IPS DF 4.7 (cell line): ENCODE measurements around the gene CACNA1A.
"Not testable (repeated sequence)": the region's sequence is repeated elsewhere in the genome, so short reads cannot be mapped to it uniquely, and the experiment has no call there.

Source experiments
- DNase-seq: peaks from one replicate; pipeline ENCODE4 v3.0.0-alpha.2; 2013; ENCODE audit warnings: low spot score; ENCODE audit errors: extremely low read depth

CACNA1A gene

GRCh38 chr19:13366529-13367143 is 139.6 kb downstream of the CACNA1A start:
- peak; percentile 7 for DNase-seq

GRCh38 chr19:13363954-13364353 is 142.3 kb downstream of the CACNA1A start:
- no peak for DNase-seq

- DNase-seq = no peak
These were observed 143.0 kb downstream of the CACNA1A start for GRCh38 chr19:13363245-13363644.

- DNase-seq = no peak
These were observed 143.6 kb downstream of the CACNA1A start for GRCh38 chr19:13362668-13363067.

- not testable (repeated sequence) for DNase-seq
These were observed 144.6 kb downstream of the CACNA1A start for GRCh38 chr19:13361726-13362125.

- DNase-seq = no peak
These were observed 149.5 kb downstream of the CACNA1A start for GRCh38 chr19:13356686-13357280.

- no peak for DNase-seq
These were observed 150.1 kb downstream of the CACNA1A start for GRCh38 chr19:13356185-13356584.

GRCh38 chr19:13355356-13355755 is 150.9 kb downstream of the CACNA1A start:
- DNase-seq = no peak

GRCh38 chr19:13353625-13354024 is 152.7 kb downstream of the CACNA1A start:
- no peak for DNase-seq

GRCh38 chr19:13350759-13351158 is 155.5 kb downstream of the CACNA1A start:
- DNase-seq = no peak

- DNase-seq = no peak
These were observed 156.2 kb downstream of the CACNA1A start for GRCh38 chr19:13350072-13350471.

GRCh38 chr19:13347367-13347766 is 158.9 kb downstream of the CACNA1A start:
- DNase-seq = no peak

GRCh38 chr19:13343514-13343913 is 162.8 kb downstream of the CACNA1A start:
- DNase-seq = no peak

- no peak for DNase-seq
These were observed 163.6 kb downstream of the CACNA1A start for GRCh38 chr19:13342672-13343071.

GRCh38 chr19:13339869-13340268 is 166.4 kb downstream of the CACNA1A start:
- no peak for DNase-seq

GRCh38 chr19:13337181-13337580 is 169.1 kb downstream of the CACNA1A start:
- DNase-seq = no peak

- no peak for DNase-seq
These were observed 171.3 kb downstream of the CACNA1A start for GRCh38 chr19:13334801-13335481.

GRCh38 chr19:13330285-13330684 is 176.0 kb downstream of the CACNA1A start:
- DNase-seq = no peak

GRCh38 chr19:13329766-13330165 is 176.5 kb downstream of the CACNA1A start:
- DNase-seq = no peak

GRCh38 chr19:13328241-13328640 is 178.0 kb downstream of the CACNA1A start:
- no peak for DNase-seq

GRCh38 chr19:13319526-13319925 is 186.8 kb downstream of the CACNA1A start:
- DNase-seq = no peak

GRCh38 chr19:13318190-13318589 is 188.1 kb downstream of the CACNA1A start:
- no peak for DNase-seq

- no peak for DNase-seq
These were observed 190.8 kb downstream of the CACNA1A start for GRCh38 chr19:13315495-13315894.
